ENCODE data around the gene NFATC2.

The NFATC2 gene

GRCh38 chr20:51510936-51511605, 31.4 kb downstream of the NFATC2 start:
- no peak for DNase-seq (ENCODE audit: low read depth, low spot score)
- POLR2A ChIA-PET = no interaction called here
- H3K4me3 ChIP-seq (ENCODE audit: low read depth, low read length) = no peak overlapping the region
- CTCF ChIA-PET = interaction anchor here (1.3 kb wide), 1 partner anchor 125 kb away, joined by 3 read pairs; no protein-coding TSS in a partner anchor
- no peak for TF ChIP-seq CTCF (IDR thresholded peaks at IDR 0.05; ENCODE audit: insufficient read depth, low read length, missing control alignments)

- ChIA-PET CTCF (interaction anchor here (1.1 kb wide), 1 partner anchor 8 kb away, joined by 4 read pairs; no protein-coding TSS in a partner anchor), POLR2A (no interaction called here)
- no peak overlapping the region for H3K4me3 ChIP-seq (ENCODE audit: low read depth, low read length)
- DNase-seq (ENCODE audit: low read depth, low spot score) = no peak
- TF ChIP-seq CTCF (IDR thresholded peaks at IDR 0.05; ENCODE audit: insufficient read depth, low read length, missing control alignments) = no peak
Measured at GRCh38 chr20:51510169-51510568, 32.4 kb downstream of the NFATC2 start.

- CTCF ChIA-PET = interaction anchor here (1.1 kb wide), 1 partner anchor 9 kb away, joined by 4 read pairs; no protein-coding TSS in a partner anchor
Measured at GRCh38 chr20:51509208-51509607, 33.3 kb downstream of the NFATC2 start.

GRCh38 chr20:51508780-51509179, 33.7 kb downstream of the NFATC2 start:
- DNase-seq (ENCODE audit: low read depth, low spot score) = no peak
- ChIA-PET POLR2A (no interaction called here), CTCF (no interaction called here)
- H3K4me3 ChIP-seq (ENCODE audit: low read depth, low read length) = no peak overlapping the region
- TF ChIP-seq CTCF (IDR thresholded peaks at IDR 0.05; ENCODE audit: insufficient read depth, low read length, missing control alignments) = no peak

More at GRCh38 chr20:51509208-51509607, 33.3 kb downstream of the NFATC2 start:
- TF ChIP-seq CTCF (IDR thresholded peaks at IDR 0.05; ENCODE audit: insufficient read depth, low read length, missing control alignments) = no peak
- H3K4me3 ChIP-seq (ENCODE audit: low read depth, low read length) = no peak overlapping the region
- POLR2A ChIA-PET = no interaction called here
- DNase-seq (ENCODE audit: low read depth, low spot score) = no peak

GRCh38 chr20:51508158-51508557, 34.4 kb downstream of the NFATC2 start:
- no peak for DNase-seq (ENCODE audit: low read depth, low spot score)
- ChIA-PET CTCF (no interaction called here), POLR2A (no interaction called here)
- no peak for TF ChIP-seq CTCF (IDR thresholded peaks at IDR 0.05; ENCODE audit: insufficient read depth, low read length, missing control alignments)
- H3K4me3 ChIP-seq (ENCODE audit: low read depth, low read length) = no peak overlapping the region

- ChIA-PET CTCF (interaction anchor here (0.6 to 1.6 kb wide), 2 partner anchors 67 to 121 kb away, joined by 3 read pairs; no protein-coding TSS in a partner anchor), POLR2A (no interaction called here)
- TF ChIP-seq CTCF (IDR thresholded peaks at IDR 0.05; ENCODE audit: insufficient read depth, low read length, missing control alignments) = no peak
- H3K4me3 ChIP-seq (ENCODE audit: low read depth, low read length) = no peak overlapping the region
- DNase-seq (ENCODE audit: low read depth, low spot score) = peak; percentile 37
Measured at GRCh38 chr20:51507216-51508036, 35.1 kb downstream of the NFATC2 start.
